Type B pancreatic cell (in vitro differentiated cells): ENCODE measurements around the gene EDIL3. TPM values are rescaled to one million over a fixed set of nuclear protein-coding genes. Genes with fewer than 3 reads are reported as not detected.

Source experiments
- DNase-seq: peaks from one replicate; pipeline ENCODE4 v3.0.0; 2021; ENCODE audit warnings: mixed read lengths; ENCODE audit not compliant: unreplicated experiment; ENCODE audit errors: extremely low spot score
- H3K27ac Mint-ChIP-seq: 2 replicates; pipeline ENCODE4 v1.8.0; 2021; ENCODE audit warnings: mild to moderate bottlenecking, mixed read lengths
- H3K27me3 Mint-ChIP-seq: 2 replicates; pipeline ENCODE4 v1.8.0; 2021; ENCODE audit warnings: mixed read lengths
- H3K36me3 Mint-ChIP-seq: 2 replicates; pipeline ENCODE4 v1.8.0; 2021; ENCODE audit warnings: mixed read lengths
- H3K4me1 Mint-ChIP-seq: one replicate; pipeline ENCODE4 v1.8.0; 2021; ENCODE audit warnings: mixed read lengths; ENCODE audit not compliant: unreplicated experiment
- H3K4me3 Mint-ChIP-seq: 2 replicates; pipeline ENCODE4 v1.8.0; 2021; ENCODE audit warnings: mild to moderate bottlenecking, mixed read lengths
- H3K9me3 Mint-ChIP-seq: 2 replicates; pipeline ENCODE4 v1.8.0; 2021; ENCODE audit warnings: mixed read lengths
- total RNA-seq: library from RNA; stranded (reverse); gene quantifications from 2 replicates; pipeline ENCODE4 v1.2.1, GENCODE V29; 2021; ENCODE audit warnings: low replicate concordance
- TF ChIP-seq, protein P1 (sequence below): fragments of 200-600 bp; sonication (generic); conservative IDR thresholded peaks from 2 replicates; pipeline ENCODE4 v1.5.0; 2021; ENCODE audit warnings: antibody characterized with exemption, mild to moderate bottlenecking

The EDIL3 gene
- total RNA-seq, 1 donor from 2014 or later, result 19.1 TPM

DNA sequence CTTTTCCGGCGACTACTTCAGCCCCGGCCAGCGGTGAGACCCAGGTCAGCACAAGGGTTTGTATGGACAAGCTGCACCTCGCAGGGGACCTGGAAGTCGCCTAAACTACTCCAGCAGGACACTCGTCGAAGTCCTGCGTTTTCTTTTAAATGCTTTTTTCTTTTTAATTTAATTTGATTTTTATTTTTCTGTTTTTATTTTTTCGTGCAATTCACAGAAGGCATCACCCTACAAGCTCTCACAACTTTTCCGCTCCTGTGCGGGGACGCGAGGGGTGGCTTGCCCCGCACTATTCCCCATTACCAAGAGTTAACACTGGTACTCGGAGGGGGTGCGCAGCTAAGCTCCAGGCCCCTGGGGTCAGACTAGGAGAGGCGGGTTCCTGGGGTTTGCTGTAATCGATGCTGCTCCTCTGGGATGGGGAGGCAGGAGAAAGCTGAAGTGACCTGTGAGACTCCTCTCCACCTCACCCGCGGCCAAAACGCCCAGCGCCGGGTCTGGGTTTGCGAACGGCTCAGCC lies 1.3 kb downstream of the EDIL3 start:
- H3K27ac Mint-ChIP-seq, result peak overlapping the region; percentile 94

DNA sequence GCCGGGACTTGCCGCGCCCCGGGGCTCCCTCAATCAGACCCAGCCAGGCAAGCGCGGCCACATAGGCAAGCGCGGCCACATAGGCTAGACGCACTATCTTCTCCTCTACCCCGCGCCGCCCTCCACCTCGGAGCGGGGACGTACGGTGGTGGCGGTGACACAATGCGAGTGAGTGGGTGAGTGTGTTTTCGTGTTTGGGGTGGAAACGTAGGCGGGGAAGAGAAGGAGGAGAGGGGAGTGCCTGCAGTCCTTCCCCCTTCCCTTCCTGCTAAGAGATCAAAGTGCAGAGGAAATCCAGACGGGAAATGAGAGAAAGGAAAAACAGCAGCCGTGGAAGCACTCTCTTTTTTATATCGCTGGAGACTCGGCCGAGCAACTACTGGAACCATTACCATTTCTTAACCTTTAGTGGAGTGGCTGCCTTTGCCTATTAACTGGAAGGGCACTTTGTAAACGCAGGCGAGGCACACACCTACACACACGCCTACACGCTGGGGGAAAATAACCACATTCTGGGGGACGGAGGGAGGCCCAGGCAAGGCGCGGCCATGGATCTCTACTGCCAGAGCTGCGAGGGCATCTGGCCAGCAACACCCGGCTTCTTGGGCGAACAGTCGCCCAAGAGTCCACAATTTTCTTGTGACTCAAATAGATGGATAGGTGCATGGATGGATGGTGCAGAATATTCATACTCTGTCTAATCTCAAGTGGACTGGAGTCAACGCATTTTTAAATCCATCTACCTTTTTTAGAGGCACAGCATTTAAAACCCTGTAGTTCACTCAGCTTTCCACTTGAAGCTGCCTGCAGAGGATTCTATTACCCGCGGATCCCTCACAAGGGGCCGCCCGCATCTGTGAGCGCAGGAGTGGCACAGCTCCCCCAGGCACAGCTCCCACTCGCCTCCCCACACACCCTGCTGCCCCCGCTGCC lies 2.1 kb downstream of the EDIL3 start:
- peak; percentile 73 for DNase-seq
- peaks cover 46% of the 10 kb centered on the region for H3K27me3 Mint-ChIP-seq
- peaks cover 16% of the 10 kb centered on the region for H3K4me1 Mint-ChIP-seq
- peak overlapping the region; percentile 99 for H3K4me3 Mint-ChIP-seq
- TF ChIP-seq, protein P1, sequence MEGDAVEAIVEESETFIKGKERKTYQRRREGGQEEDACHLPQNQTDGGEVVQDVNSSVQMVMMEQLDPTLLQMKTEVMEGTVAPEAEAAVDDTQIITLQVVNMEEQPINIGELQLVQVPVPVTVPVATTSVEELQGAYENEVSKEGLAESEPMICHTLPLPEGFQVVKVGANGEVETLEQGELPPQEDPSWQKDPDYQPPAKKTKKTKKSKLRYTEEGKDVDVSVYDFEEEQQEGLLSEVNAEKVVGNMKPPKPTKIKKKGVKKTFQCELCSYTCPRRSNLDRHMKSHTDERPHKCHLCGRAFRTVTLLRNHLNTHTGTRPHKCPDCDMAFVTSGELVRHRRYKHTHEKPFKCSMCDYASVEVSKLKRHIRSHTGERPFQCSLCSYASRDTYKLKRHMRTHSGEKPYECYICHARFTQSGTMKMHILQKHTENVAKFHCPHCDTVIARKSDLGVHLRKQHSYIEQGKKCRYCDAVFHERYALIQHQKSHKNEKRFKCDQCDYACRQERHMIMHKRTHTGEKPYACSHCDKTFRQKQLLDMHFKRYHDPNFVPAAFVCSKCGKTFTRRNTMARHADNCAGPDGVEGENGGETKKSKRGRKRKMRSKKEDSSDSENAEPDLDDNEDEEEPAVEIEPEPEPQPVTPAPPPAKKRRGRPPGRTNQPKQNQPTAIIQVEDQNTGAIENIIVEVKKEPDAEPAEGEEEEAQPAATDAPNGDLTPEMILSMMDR, result peak; percentile 26
- peak overlapping the region; percentile 94 for H3K27ac Mint-ChIP-seq
- H3K9me3 Mint-ChIP-seq, result no peaks in the 10 kb centered on the region
- no peaks in the 10 kb centered on the region for H3K36me3 Mint-ChIP-seq

More for the DNA sequence above, 1.3 kb downstream of the EDIL3 start:
- H3K4me3 Mint-ChIP-seq, result peak overlapping the region; percentile 99
- TF ChIP-seq, protein P1, result peak; percentile 10
- H3K27me3 Mint-ChIP-seq, result peaks cover 46% of the 10 kb centered on the region
- no peaks in the 10 kb centered on the region for H3K9me3 Mint-ChIP-seq
- DNase-seq, result no peak
- peaks cover 16% of the 10 kb centered on the region for H3K4me1 Mint-ChIP-seq
- H3K36me3 Mint-ChIP-seq, result no peaks in the 10 kb centered on the region

DNA sequence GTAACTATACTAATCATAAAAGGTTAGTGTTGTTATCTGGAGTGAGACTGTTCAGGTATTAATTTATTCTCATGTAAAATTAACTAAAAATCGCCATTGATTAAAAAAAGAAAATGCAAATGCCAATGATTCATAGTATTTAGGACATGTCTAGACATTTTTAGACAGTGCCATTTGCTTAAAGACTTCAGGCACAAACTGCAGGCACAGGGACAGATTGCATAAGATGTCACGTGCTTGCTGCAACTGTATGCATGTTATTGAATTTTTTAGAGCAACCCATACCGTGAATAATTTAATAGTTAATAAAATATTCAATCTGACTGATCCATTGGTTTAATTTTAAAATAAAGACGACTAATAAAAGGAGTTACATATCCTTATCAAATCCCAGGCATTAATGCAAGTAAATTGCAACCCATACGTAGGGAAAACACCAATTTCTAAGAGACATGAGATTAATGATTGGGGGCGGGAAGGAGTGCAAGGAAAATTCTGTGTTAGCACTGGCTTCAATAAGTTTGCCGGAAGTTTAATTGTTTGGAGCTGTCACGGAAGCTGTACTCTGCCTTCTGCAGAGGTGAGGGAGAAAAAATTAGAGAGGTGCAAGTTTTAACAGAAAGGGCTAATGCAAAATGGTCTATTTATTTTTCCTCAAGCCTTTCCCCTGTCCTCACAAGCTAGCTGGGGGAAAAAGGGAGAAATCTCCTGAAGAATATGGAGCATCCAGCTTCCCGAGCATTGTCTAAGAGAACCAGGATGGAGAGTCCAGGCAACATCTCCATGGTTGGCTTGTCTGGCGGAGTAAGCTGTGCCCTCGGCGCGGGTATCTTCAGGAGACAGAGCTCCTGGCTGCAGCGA lies 2.9 kb downstream of the EDIL3 start:
- H3K36me3 Mint-ChIP-seq, result no peaks in the 10 kb centered on the region
- TF ChIP-seq, protein P1, result no peak
- peak overlapping the region; percentile 94 for H3K27ac Mint-ChIP-seq
- H3K4me3 Mint-ChIP-seq, result peak overlapping the region; percentile 99
- peaks cover 16% of the 10 kb centered on the region for H3K4me1 Mint-ChIP-seq
- H3K9me3 Mint-ChIP-seq, result no peaks in the 10 kb centered on the region
- H3K27me3 Mint-ChIP-seq, result peaks cover 43% of the 10 kb centered on the region
- DNase-seq, result no peak

DNA sequence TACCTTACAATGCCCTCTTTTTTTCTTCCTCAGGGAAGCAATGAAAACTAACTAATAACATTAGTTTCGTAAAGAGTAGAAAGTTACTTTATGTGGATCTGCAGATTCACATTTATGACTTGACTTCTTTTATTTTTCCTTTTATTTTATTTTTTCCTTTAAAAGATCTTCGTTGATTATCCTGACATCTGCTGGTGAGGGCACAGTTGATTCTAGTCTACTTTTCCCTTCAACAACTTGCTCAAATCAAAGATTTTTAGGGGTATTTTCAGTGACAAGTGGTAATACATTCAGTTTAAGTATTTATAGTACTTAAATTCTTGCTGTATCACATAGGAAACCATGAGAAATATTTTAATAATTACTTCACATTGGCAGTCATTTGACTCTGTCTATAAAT lies 4.9 kb downstream of the EDIL3 start:
- TF ChIP-seq, protein P1, result no peak
- H3K36me3 Mint-ChIP-seq, result no peaks in the 10 kb centered on the region
- H3K4me1 Mint-ChIP-seq, result peaks cover 9% of the 10 kb centered on the region
- no peak overlapping the region for H3K4me3 Mint-ChIP-seq
- H3K9me3 Mint-ChIP-seq, result no peaks in the 10 kb centered on the region
- no peak overlapping the region for H3K27ac Mint-ChIP-seq
- DNase-seq, result no peak
- peaks cover 23% of the 10 kb centered on the region for H3K27me3 Mint-ChIP-seq

DNA sequence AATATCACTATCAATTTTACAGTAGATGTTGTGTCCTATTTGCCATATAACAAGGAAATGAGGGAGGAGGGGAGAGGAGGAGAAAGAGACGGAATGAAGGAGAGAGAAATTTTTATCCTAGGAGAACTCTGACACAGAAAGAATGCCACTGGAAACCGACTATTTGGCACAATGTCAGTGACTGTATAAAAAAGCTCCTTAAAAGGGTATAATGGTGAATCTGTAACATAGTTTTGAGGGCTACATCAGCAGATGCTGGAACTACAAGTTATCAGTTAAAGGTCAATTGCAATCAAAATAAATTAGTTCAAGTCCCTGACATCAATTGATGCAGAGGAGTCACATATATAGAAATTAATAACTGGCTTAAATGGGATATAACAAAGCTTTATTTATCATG lies 5.7 kb downstream of the EDIL3 start:
- no peak overlapping the region for H3K27ac Mint-ChIP-seq
- DNase-seq, result no peak
- TF ChIP-seq, protein P1, result no peak

More for the DNA sequence above, 5.7 kb downstream of the EDIL3 start:
- Mint-ChIP-seq H3K4me3 (no peak overlapping the region), H3K4me1 (peaks cover 9% of the 10 kb centered on the region), H3K27me3 (peaks cover 19% of the 10 kb centered on the region), H3K36me3 (no peaks in the 10 kb centered on the region), H3K9me3 (no peaks in the 10 kb centered on the region)
